HG03175 (cell line): ENCODE results near the gene VDAC1.
"Not testable (repeated sequence)": the region's sequence is repeated elsewhere in the genome, so short reads cannot be mapped to it uniquely, and the experiment has no call there.

Experiments
- ATAC-seq: cut with Tn5 transposase; IDR thresholded peaks from one replicate; pipeline ENCODE4 v1.9.1; 2021; ENCODE audit warnings: mild to moderate bottlenecking, moderate library complexity; ENCODE audit not compliant: unreplicated experiment

The VDAC1 gene

DNA sequence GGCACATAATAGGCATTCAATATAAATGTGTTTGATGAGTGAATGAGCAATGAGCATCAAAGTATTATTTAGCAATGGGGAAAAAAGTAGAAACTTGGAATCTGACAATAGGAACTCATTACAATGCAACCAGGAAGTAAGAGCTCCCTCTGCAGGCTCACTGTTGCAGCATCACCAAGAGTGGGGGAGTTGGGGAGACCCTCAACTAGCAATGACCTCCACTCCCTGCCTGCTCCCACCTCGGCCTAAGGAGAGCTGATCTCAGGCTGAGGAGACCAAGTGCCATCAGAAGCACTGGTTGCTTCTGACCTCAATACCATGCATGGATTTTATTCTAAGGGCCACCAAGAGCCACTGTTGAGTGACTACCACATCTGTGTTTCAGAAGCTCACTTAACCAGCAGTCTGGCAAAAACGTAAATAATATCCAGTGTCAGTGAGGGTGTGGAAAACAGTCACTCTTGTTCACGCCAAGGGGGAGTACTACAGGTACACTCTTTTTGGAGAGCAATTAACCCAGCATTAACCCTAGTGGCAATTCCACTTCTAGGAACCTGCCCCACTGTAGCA lies 8.0 kb downstream of the VDAC1 start:
- ATAC-seq: no peak

DNA sequence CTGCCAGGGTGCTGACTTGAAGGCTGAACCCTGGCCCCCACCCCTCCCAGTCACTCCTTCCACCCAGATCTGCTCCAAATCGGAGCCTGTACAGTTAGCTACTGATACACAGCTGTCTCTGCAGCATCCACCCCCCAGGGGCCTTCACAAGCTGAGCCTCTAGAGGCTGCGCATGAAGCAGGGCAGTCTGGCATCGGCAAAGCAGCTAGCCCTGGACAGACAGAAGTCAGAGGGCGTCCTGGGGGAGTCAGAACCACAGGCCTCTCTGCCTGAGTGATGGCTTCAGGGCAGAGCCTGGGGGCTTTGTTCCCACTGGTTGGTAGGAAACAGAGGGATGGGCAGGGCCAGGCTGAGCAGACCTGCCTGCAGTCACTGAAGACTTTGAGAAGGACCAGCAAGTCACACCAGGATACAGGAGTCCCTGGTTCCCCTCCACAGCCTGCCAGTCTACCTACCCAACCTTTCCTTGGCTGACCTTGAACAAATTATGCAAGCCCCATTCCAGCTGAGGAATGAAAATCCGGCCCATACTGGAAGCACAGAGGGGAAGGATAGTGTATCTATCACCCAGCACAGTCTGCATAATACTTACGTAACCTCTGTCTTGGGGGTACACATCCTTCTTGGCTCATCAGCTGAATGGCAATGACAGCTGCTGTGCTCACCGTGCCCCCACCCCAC lies 8.8 kb downstream of the VDAC1 start:
- ATAC-seq: no peak

DNA sequence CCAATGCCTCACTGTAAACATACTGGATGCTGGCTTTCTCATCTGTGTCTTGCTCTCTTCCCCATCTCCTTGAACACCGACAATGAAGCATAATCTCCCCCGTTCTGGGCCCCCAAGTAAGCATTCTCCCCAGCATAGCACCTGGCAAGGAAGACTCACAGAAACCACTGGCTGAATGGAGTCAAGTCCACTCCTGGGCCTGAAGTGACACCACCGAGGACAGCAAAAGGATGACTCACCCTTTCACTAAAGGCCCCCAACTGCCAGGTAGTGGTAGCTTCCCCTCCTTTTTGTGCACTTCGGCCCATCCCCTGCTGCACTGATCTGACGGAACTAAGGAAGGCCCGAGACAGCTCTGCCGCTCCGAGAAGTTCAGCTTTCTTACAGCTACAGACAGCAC lies 9.4 kb downstream of the VDAC1 start:
- ATAC-seq: no peak

DNA sequence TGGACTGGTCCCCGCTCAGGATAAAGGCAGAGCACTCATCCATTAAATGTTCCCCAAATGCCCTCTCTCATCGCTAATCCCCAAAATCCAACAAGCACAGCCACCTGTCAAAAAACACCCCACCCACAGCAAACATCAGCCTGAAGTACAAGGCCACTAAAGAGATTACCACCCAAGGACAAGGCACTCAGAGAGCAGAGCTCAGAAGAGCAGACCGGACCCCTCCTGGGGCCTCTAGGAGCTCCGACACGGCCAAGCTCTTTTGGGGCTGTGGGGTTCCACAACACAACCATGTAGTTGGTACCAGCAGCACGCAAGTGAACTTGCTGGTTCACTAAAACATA lies 9.8 kb downstream of the VDAC1 start:
- no peak for ATAC-seq

DNA sequence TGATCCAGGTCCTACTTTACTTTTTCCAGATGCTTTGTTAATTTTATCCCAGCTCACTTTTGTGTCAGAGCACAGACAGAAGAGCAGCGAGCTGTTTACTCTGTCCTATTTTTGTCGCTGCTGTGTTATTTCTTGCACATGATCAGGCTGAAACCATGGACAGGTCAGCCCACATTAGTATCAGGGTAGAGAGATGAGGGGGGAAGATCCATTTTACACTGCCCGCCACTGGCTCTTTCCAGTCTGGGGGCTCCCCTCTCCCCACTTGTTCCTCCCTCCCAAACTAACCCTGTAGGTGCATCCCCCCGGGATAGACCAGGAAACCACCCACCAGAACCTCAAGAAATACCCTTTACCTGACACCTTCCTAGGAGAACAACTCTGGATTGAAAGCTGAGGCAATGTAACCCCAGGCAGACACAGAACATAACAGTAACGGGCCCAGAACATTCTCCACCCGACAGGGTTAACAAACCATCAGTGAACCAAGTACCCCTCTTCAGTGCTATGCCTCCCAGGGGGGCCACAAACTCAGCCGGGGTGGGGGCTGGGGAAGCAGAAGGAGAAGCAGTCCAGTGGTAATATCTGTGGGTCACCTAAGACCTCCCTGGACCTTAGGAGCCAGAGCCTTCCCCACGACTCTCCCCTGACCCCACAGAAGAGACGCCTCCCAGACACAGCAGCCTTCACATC lies 10.3 kb downstream of the VDAC1 start:
- no peak for ATAC-seq

DNA sequence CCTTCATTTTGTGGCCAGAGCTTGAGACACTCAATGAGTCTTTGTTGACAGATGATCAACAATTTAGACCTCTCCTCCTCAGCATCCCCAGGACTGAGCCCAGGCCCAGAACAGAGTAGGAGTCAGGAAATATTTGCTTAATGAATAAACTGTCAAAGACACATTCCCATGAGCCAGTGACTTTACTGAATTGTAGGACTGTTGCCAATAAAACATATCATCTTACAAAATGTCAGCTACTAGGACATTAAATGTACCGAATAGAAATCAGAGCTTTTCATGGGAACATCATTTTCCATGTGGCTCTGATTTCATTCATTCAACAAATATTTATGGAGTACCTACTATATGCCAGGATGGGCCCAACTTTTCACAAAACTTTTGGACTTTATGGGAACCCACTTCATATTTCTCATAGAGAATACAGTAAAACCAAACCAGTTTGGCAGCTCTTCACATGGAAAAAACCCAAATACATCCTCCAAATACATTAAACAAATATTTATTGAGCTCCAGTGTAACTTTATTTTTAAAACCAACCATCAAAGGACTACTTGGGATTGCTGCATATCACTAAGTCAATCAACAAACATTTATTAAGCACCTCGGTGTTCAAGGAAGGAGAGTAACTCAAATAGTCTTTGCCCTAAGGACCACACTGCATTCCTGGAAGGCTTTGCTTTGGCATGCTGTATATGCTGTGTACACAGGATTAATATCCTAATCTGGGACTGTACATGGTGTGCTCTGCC lies 11.4 kb downstream of the VDAC1 start:
- ATAC-seq: no peak

DNA sequence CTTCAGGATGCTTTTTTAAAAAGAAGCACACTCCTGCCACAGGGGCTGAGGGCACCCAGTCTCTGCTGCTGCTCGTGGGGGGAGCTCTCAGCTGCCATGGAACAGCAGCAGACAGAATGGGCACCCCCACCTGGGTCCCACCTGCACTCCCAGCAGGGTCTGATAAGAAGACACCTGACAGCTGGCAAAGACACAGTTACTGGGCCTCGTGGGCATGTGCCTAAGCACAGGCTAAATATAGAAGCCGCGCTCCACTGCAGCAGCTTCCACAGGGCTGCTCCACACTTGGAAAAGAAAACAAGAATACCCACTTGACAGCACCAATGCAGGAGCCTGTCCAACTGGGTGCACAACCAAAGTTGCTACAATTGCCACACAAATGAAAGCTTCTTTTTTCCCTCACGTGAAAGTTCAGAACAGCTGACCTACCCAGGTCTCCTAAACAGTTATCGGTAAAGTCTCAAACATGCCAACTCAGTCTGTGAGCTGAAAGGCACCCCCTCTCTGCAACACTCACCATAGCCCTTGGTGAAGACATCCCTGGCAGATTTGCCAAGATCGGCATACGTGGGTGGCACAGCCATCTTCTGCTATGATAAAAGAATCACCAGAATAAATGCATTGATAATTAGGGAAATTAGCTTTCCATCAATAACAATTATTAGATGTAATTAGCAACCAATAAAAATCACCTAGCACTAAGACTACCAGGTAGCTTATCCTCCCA lies 12.2 kb downstream of the VDAC1 start:
- ATAC-seq: no peak

DNA sequence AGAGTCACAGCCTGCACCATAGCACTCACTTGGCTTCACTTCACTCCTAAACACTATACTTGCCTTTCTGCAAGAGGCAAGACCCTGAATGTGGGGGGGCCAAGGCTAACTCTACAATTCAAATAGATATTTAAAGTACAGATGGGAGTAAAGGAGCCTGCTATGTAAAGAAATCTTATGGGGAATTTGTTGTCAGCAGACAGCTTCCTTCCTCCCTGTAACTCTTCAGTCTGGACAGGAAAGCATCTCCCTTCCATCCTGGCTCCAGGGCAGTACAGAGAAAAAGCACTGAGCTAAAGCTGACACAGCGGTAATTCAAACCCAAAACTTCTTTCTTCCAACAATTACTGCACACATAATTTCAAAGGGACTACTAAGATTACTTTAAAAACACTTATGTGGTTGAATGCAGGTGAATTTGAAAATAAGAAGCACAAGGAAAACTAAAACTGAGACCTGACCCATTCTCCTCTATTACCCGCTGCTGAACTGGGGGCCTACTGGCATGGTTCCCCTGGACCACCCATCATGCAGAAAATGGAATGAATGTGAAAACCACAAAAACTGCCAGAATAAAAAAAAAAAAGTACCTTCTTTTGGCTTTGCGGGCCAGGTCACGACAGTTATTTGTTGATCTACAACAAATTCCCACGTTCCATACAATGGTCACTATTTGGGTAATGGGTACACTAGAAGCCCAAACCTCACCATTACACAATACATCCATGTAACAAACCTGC lies 13.4 kb downstream of the VDAC1 start:
- no peak for ATAC-seq

DNA sequence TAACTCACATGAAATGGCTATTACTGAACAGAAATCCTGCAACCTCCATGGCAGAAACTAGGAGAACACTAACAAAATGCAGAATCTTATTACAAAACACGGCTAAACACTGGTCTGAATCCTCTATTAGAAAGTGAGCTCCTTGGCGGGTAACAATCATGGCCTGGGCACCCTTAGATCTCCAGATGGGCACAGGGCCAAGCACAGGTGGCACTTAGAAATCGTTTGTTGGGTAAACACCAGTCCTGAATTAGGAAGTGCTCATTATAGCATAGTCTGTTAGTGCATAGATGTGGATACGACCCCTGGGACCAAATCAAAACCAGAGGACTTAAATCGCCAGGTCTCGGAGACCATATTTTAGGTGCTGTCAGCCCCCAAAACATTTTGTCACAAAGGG lies 14.4 kb downstream of the VDAC1 start:
- no peak for ATAC-seq

DNA sequence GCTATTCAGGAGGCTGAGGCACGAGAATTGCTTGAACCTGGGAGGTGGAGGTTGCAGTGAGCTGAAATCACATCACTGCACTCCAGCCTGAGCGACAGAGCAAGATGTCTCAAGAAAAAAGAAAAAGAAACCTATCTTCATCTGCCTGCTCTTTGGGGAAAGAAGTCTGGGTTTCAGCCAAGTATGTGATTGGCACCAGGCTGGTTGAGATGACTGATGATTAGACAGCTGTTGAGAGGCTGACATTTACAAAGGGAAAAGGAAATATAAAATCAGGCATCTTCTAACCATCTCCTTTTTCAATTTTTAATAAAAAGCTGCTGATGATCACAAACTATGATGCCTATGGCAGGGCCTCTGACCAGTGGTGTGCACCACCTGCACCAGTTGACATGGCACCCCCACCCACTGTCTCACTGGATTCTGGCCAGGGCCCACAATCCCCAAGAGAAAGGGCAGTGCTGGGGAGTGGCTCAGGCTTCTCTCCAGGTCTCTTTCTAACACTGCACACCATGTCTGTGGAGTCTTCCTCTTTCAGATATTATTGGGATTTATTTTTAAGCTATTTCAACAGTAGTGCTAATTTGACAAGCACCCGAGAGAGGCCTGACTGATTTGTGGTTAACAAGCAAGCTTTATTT lies 19.1 kb downstream of the VDAC1 start:
- no peak for ATAC-seq

DNA sequence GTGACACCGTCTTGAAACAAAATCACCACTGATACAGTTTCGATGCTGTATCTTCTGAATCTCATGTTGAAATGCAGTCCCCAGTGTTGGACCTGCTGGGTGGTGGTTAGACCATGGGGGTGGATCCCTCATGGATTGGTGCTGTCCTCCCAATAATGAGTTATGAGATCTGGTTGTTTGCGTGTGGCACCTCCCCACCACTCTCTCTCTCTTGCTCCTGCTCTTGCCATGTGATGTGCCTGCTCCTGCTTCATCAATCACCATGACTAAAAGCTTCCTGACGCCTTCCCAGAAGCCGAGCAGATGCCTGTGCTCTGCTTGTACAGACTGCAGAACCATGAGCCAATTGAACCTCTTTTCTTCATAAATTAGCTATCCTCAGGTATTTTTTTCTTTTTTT lies 21.1 kb downstream of the VDAC1 start:
- ATAC-seq: no peak

DNA sequence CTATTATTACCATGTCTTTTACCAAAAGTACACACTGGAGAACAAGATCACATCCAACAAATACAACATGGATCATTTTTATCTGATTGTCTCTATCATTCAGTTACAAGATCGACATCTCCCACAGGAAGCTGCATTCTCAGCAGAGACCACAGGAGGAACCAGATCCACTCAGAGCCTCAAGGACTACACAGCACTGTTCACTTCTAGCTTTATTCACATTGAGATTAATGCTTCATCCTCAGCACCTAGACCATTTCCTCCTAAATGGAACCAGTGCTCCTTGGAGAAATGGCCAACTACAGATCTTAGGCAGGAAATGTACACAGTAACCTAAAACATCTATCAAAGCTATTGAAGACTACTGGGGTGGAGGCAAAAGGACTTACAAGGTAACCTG lies 23.1 kb downstream of the VDAC1 start:
- ATAC-seq: no peak

DNA sequence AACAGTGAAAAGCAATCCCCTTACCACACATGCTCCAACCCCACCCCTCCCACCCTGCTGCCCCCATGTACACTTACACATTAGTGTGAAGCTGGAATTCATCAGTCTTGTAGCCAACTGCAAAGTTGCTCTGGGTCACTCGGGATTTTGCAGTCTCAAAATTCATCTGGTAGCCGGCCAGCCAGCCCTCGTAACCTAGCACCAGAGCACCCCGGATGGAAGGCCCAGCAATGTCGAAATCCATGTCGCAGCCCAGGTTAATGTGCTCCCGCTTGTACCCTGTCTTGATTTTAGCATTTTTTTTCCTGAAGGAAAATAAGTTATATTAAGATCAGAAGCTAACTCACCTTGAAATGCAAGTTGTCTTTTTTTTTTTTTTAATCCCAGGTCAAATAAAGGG lies 24.1 kb downstream of the VDAC1 start:
- ATAC-seq: no peak

DNA sequence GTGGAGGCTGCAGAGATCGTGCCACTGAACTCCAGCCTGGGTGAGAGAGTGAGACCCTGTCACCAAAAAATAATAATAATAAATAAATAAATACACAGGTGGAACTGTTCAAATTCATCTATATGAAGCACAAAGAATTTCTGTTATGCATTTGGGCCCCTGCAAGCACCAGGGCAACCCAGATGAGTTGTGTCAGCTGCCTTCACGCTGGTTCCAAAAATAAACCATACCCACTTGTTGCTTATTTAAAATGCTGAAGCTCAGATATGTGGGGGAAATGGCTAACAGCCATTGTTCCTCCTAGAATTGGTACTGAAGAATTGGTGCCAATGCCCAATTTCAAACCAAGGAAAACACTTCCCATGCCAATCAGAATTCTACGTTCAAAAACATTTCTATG lies 25.8 kb downstream of the VDAC1 start:
- ATAC-seq: no peak

DNA sequence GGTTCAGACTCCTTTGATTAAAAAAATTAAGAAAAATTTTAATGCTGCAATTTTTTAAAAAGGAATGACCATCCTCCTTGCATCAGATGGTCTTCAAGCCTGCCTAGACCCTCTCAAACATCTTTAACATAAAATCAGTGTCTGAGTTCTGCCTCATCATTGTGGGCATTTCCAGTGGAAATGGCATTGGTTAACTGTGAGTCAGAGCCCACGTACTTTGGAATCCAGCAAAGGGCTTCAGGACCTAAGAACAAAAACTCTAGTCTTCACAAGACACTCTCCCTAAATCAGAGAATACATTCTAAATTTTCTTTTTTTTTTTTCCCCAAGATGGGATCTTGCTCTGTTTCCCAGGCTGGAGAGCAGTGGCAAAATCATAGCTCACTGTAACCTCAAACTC lies 26.9 kb downstream of the VDAC1 start:
- ATAC-seq: no peak

DNA sequence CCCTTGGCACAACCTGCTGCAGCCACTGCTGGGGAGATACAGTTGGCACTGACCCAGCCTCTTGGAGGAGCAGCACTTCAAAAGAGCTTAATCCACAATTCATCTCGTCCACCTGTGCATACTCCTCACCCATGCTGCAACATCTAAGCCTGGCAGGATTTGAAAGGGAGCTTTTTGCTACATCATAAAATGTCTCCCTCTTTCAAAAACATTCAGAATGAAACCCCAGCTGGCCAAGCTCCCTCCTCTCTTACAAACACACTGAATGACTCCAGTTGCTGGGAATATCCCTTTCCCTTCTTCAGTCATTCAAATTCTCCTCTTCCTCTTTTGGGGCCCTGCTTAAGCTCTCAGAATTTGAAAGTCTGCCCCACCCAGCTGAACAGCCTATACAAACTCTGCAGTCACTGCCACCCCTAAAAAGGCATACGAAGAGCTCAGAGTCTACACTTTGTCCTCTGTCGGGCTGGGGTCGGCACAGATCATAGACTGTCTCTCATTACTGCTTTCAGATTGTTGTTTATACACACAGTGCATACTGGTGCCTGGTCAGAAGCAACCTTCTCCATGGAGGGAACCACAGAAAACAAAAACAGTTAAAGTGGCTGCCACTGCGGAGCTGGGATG lies 27.5 kb downstream of the VDAC1 start:
- ATAC-seq: no peak

DNA sequence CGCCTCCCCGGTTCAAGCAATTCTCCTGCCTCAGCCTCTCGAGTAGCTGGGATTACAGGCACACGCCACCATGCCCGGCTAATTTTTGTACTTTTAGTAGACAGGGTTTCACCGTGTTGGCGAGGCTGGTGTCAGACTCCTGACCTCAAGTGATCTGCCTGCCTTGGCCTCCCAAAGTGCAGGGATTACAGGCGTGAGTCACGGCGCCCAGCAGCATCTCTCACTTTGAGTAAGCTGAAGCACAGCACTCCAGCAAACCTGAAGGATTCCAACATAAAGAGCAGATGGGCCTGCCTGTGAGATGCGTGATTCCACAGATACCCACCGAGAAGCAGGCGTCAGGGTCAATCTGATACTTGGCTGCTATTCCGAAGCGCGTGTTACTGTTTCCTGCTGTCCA lies 29.2 kb downstream of the VDAC1 start:
- not testable (repeated sequence) for ATAC-seq

DNA sequence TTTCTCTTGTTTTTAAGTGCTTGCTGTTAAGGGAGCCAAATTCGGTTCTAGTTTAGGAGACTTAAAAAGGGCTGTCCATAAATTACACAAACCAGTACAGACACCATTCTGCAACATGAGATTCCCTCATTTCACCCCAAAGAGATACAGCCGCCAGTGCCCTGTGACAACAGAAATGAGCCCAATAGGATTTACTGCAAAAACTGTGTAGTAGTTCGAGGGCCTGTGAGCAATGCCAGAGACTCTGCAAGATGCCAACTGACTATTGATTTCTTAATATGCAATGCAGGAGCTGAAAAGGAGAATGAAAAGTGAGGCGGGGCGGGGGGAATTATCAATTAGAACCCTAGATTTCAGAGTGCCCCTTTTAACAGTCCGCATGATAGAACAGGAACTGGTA lies 30.6 kb downstream of the VDAC1 start:
- ATAC-seq: no peak

DNA sequence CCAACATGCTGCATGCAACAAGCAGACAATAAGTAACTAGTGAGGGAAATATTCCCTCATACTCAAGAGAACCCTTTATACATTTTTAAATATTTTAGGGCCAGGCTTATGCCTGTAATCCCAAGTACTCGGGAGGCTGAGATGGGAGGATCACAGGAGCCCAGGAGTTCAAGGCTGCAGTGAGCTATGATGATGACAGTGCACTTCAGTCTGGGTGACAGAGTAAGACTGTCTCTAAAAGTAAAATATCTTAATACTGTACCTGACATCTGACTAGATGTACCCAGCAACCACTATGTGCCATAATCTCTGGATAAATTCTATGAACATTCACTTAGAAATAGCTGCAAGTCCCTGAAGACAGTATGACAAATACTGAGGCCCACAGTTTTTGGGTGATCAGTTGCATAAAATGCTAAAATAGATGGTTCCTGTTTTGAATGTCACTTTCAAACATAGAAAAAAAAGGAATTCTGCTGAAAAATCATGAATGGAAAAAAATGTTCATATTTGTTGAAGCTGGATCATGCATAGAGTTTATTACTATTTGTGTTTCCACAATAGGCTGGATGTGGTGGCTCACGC lies 34.4 kb downstream of the VDAC1 start:
- ATAC-seq: no peak
